H1 (cell line): ENCODE data around the gene ITGA6. TPM values are rescaled to one million over a fixed set of nuclear protein-coding genes. Genes with fewer than 3 reads are reported as not detected.

ENCODE experiments used
- JUN ChIP-seq: IDR thresholded peaks from 2 replicates; pipeline ENCODE4 v1.6.1; 2011; ENCODE audit warnings: low read depth, mild to moderate bottlenecking, improper control_type of control experiment, low read length
- RXRA ChIP-seq: IDR thresholded peaks from 2 replicates; pipeline ENCODE4 v1.6.1; 2011; ENCODE audit warnings: low read depth, mild to moderate bottlenecking, low read length, moderate library complexity; ENCODE audit not compliant: insufficient read depth
- SAP30 ChIP-seq: fragments of 300-600 bp; sonication (generic); IDR thresholded peaks from 2 replicates; pipeline ENCODE4 v1.7.1; 2012; ENCODE audit warnings: low read length, moderate library complexity, mild to moderate bottlenecking, inconsistent platforms; ENCODE audit not compliant: insufficient read depth, insufficient replicate concordance
- polyA plus RNA-seq, 7 experiments: library from polyadenylated mRNA; depleted of rRNA in 3 of 7; stranded (reverse) in 5 of 7; unstranded in 2 of 7; fragments of >200 nt in 5 of 7; fragments of 200-250 nt in 2 of 7; gene quantifications; 1 replicate in 5 of 7; 2 replicates in 1 of 7; 4 replicates in 1 of 7; pipeline versions ENCODE4 v1.2.1 to v1.2.3, GENCODE V29; 2011 to 2013; ENCODE audit warnings: missing spikeins in 2 of 7, mixed read lengths in 2 of 7
- total RNA-seq: library from RNA; stranded (reverse); fragmentation: NEBNext Ultra II Directional; extraction: Animal tissue kit (Norgen Biotek cat#: 25700); gene quantifications from 2 replicates; pipeline ENCODE4 v1.2.1, GENCODE V29; 2021

The ITGA6 gene
- total and polyA plus RNA-seq, 2 of the 8 experiments (the other 6 are each of a cell fraction or from before 2014, with no cell fraction given), result 26.9 to 118 TPM

DNA sequence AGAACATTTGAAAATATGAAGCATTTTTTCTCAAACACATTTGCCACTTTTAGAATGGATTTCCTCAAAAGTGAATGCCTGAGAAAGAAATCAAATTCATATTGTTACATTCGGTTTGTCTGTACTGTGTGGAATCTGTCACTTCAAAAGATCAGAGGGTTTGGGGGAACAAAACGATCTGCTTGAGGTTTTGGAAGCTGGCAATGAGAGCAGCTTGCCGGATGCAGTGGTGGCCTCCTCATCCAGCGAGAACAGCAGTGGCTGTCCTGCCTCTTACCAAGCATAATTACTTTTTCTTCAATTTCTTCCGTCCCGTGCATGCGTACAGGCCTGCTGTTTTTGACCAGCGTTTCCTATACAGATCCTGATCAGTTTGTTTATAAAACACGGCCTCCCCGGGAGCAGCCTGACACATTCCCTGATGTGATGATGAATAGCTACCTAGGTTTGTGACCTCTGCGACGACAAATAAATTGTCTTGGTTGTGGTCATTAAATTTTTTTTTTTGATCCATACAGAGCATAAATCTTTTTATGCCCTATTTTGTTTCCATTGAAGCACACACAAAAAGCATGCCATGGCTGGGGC, 45.2 kb downstream of the ITGA6 start (continued):
- TF ChIP-seq JUN (no peak), RXRA (no peak), SAP30 (no peak)
